C4-2B (cell line): Measurements from ENCODE around the gene XPO1.

Experiments
- ZFX ChIP-seq: fragments of 450-650 bp; IDR thresholded peaks from 2 replicates; pipeline ENCODE4 v1.6.1; 2017
- TF ChIP-seq, protein P1 (sequence below): fragments of 450-650 bp; conservative IDR thresholded peaks from 2 replicates; pipeline ENCODE4 v1.5.1; 2017; ENCODE audit warnings: mild to moderate bottlenecking

DNA sequence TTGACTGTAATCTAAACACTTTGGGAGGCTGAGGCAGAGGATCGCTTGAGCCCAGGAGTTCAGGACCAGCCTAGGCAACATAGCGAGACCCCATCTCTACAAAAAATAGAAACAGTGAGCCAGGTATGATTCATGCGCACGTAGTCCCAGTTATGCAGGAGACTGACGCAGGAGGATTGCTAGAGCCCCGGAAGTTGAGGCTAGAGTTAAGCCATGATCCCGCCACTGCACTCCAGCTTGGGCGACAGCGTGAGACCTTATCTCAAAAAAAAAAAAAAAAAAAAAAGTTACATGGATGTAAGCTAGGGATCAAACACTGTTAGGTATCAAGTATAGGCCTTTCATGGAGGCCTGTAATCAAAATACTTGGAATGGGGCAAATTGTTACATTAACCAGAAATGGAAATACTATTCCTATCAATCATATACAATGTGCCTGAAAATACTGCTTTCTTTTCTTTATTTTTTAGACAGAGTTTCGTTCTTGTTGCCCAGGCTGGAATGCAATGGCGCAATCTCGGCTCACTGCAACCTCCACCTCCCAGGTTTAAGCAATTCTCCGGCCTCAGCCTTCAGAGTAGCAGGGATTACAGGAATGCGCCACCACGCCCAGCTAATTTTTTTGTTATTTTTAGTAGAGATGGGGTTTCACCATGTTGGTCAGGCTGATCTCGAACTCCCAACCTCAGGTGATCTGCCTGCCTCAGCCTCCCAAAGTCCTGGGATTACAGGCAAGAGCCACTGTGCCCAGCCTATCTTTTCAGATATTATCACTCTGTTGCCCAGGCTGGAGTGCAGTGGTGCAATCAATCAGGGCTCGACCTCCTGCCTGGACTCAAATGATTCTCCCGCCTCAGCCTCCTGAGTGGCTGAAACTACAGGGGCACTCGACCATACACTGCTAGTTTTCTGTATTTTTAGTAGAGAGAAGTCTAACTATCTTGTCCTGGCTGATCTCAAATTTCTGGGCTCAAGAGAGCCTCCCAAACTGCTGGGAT lies 27.2 kb downstream of the XPO1 start:
- TF ChIP-seq, protein P1, sequence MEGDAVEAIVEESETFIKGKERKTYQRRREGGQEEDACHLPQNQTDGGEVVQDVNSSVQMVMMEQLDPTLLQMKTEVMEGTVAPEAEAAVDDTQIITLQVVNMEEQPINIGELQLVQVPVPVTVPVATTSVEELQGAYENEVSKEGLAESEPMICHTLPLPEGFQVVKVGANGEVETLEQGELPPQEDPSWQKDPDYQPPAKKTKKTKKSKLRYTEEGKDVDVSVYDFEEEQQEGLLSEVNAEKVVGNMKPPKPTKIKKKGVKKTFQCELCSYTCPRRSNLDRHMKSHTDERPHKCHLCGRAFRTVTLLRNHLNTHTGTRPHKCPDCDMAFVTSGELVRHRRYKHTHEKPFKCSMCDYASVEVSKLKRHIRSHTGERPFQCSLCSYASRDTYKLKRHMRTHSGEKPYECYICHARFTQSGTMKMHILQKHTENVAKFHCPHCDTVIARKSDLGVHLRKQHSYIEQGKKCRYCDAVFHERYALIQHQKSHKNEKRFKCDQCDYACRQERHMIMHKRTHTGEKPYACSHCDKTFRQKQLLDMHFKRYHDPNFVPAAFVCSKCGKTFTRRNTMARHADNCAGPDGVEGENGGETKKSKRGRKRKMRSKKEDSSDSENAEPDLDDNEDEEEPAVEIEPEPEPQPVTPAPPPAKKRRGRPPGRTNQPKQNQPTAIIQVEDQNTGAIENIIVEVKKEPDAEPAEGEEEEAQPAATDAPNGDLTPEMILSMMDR: no peak
- no peak for TF ChIP-seq ZFX
